Subcutaneous abdominal adipose tissue (tissue), 5 donors: ENCODE data around the gene ZC3H10.

Experiments used
- H3K27ac ChIP-seq: one replicate; pipeline ENCODE4 v1.7.0; 2013; ENCODE audit warnings: low read depth, mild to moderate bottlenecking, inconsistent platforms, low read length, moderate library complexity
- H3K27me3 ChIP-seq, 5 donors: one replicate each; pipeline ENCODE4 v1.7.0; 2013; ENCODE audit warnings: low read length in 5 of 5, inconsistent platforms in 1 of 5; ENCODE audit not compliant: control insufficient read depth in 5 of 5, insufficient read depth in 4 of 5
- H3K36me3 ChIP-seq, 5 donors: one replicate each; pipeline ENCODE4 v1.7.0; 2013; ENCODE audit warnings: low read length in 5 of 5; ENCODE audit not compliant: control insufficient read depth in 5 of 5, insufficient read depth in 5 of 5
- H3K4me1 ChIP-seq, 5 donors: one replicate each; pipeline ENCODE4 v1.7.0; 2013; ENCODE audit warnings: low read length in 5 of 5, mild to moderate bottlenecking in 3 of 5, moderate library complexity in 1 of 5; ENCODE audit not compliant: control insufficient read depth in 5 of 5, insufficient read depth in 5 of 5
- H3K4me3 ChIP-seq, 5 donors: one replicate each; pipeline ENCODE4 v1.7.0; 2013; ENCODE audit warnings: low read length in 5 of 5, low read depth in 1 of 5
- H3K9ac ChIP-seq, 5 donors: one replicate each; pipeline ENCODE4 v1.7.0; 2013; ENCODE audit warnings: low read length in 5 of 5, mild to moderate bottlenecking in 4 of 5, moderate library complexity in 3 of 5
- H3K9me3 ChIP-seq, 5 donors: one replicate each; pipeline ENCODE4 v1.7.0; 2013; ENCODE audit warnings: low read length in 5 of 5; ENCODE audit not compliant: control insufficient read depth in 5 of 5
- donor health status: healthy.
- donor health status: healthy.
- donor health status: healthy.
- donor health status: healthy.
- donor health status: healthy.

The ZC3H10 gene

GRCh38 chr12:56081393-56082347 is 36.4 kb upstream of the ZC3H10 start:
- no peak overlapping the region for H3K27ac ChIP-seq
- peaks cover 0 to 21% (median 16%) of the 10 kb centered on the region in 5 donors for H3K4me1 ChIP-seq
- no peak overlapping the region for H3K9ac ChIP-seq
- peaks cover 0 to 13% (median 11%) of the 10 kb centered on the region in 5 donors for H3K27me3 ChIP-seq
- H3K4me3 ChIP-seq = no peak overlapping the region
- no peaks in the 10 kb centered on the region for H3K36me3 ChIP-seq
- no peaks in the 10 kb centered on the region for H3K9me3 ChIP-seq

- Histone ChIP-seq H3K36me3 (no peaks in the 10 kb centered on the region), H3K27me3 (peaks cover 0 to 13% (median 11%) of the 10 kb centered on the region in 5 donors), H3K4me1 (peaks cover 0 to 24% (median 16%) of the 10 kb centered on the region in 5 donors), H3K27ac (no peak overlapping the region), H3K9ac (no peak overlapping the region), H3K9me3 (no peaks in the 10 kb centered on the region), H3K4me3 (no peak overlapping the region)
Measured at GRCh38 chr12:56082382-56082781, 35.7 kb upstream of the ZC3H10 start.

- H3K9me3 ChIP-seq = no peaks in the 10 kb centered on the region
- peaks cover 0 to 24% (median 16%) of the 10 kb centered on the region in 5 donors for H3K4me1 ChIP-seq
- no peak overlapping the region for H3K9ac ChIP-seq
- H3K27ac ChIP-seq = no peak overlapping the region
- no peak overlapping the region for H3K4me3 ChIP-seq
- peaks cover 0 to 13% (median 11%) of the 10 kb centered on the region in 5 donors for H3K27me3 ChIP-seq
- no peaks in the 10 kb centered on the region for H3K36me3 ChIP-seq
Measured at GRCh38 chr12:56082967-56083366, 35.1 kb upstream of the ZC3H10 start.

- H3K27ac ChIP-seq = no peak overlapping the region
- peaks cover 0 to 13% (median 10%) of the 10 kb centered on the region in 5 donors for H3K27me3 ChIP-seq
- no peaks in the 10 kb centered on the region for H3K36me3 ChIP-seq
- H3K4me3 ChIP-seq = no peak overlapping the region
- H3K9me3 ChIP-seq = no peaks in the 10 kb centered on the region
- peaks cover 0 to 9% (median 5%) of the 10 kb centered on the region in 5 donors for H3K4me1 ChIP-seq
- H3K9ac ChIP-seq = no peak overlapping the region
Measured at GRCh38 chr12:56084958-56085543, 33.0 kb upstream of the ZC3H10 start.

GRCh38 chr12:56086096-56086495 is 32.0 kb upstream of the ZC3H10 start:
- H3K4me3 ChIP-seq = no peak overlapping the region
- peaks cover 0 to 4% (median 0%) of the 10 kb centered on the region in 5 donors for H3K27me3 ChIP-seq
- no peaks in the 10 kb centered on the region for H3K36me3 ChIP-seq
- no peak overlapping the region for H3K9ac ChIP-seq
- no peak overlapping the region for H3K27ac ChIP-seq
- H3K9me3 ChIP-seq = no peaks in the 10 kb centered on the region
- peaks cover 0 to 3% (median 0%) of the 10 kb centered on the region in 5 donors for H3K4me1 ChIP-seq

- Histone ChIP-seq H3K27me3 (no peaks in the 10 kb centered on the region), H3K4me3 (no peak overlapping the region), H3K36me3 (no peaks in the 10 kb centered on the region), H3K4me1 (peaks cover 0 to 3% (median 0%) of the 10 kb centered on the region in 5 donors), H3K9me3 (no peaks in the 10 kb centered on the region), H3K9ac (no peak overlapping the region), H3K27ac (no peak overlapping the region)
Measured at GRCh38 chr12:56086608-56087007, 31.5 kb upstream of the ZC3H10 start.

- H3K4me3 ChIP-seq = no peak overlapping the region
- no peaks in the 10 kb centered on the region for H3K36me3 ChIP-seq
- H3K9me3 ChIP-seq = no peaks in the 10 kb centered on the region
- no peak overlapping the region for H3K9ac ChIP-seq
- H3K4me1 ChIP-seq = peaks cover 0 to 3% (median 0%) of the 10 kb centered on the region in 5 donors
- no peaks in the 10 kb centered on the region for H3K27me3 ChIP-seq
- H3K27ac ChIP-seq = no peak overlapping the region
Measured at GRCh38 chr12:56087220-56087619, 30.8 kb upstream of the ZC3H10 start.

- peaks cover 0 to 17% (median 2%) of the 10 kb centered on the region in 5 donors for H3K27me3 ChIP-seq
- no peak overlapping the region for H3K9ac ChIP-seq
- no peak overlapping the region for H3K4me3 ChIP-seq
- no peaks in the 10 kb centered on the region for H3K36me3 ChIP-seq
- H3K27ac ChIP-seq = no peak overlapping the region
- H3K4me1 ChIP-seq = no peaks in the 10 kb centered on the region
- H3K9me3 ChIP-seq = no peaks in the 10 kb centered on the region
Measured at GRCh38 chr12:56097738-56098137, 20.3 kb upstream of the ZC3H10 start.

GRCh38 chr12:56098592-56098991 is 19.5 kb upstream of the ZC3H10 start:
- H3K9ac ChIP-seq = no peak overlapping the region
- peaks cover 0 to 17% (median 2%) of the 10 kb centered on the region in 5 donors for H3K27me3 ChIP-seq
- no peaks in the 10 kb centered on the region for H3K9me3 ChIP-seq
- H3K36me3 ChIP-seq = no peaks in the 10 kb centered on the region
- no peak overlapping the region for H3K27ac ChIP-seq
- no peak overlapping the region for H3K4me3 ChIP-seq
- peaks cover 4 to 6% (median 5%) of the 10 kb centered on the region in 5 donors for H3K4me1 ChIP-seq

GRCh38 chr12:56099787-56100186 is 18.3 kb upstream of the ZC3H10 start:
- Histone ChIP-seq H3K4me1 (peaks cover 5 to 12% (median 9%) of the 10 kb centered on the region in 5 donors), H3K36me3 (no peaks in the 10 kb centered on the region), H3K9ac (no peak overlapping the region), H3K27ac (no peak overlapping the region), H3K4me3 (no peak overlapping the region), H3K27me3 (peaks cover 0 to 13% (median 2%) of the 10 kb centered on the region in 5 donors), H3K9me3 (no peaks in the 10 kb centered on the region)
